Testis (tissue), 2 donors: ENCODE measurements around the gene VIM.

Experiments used
- POLR2A ChIP-seq: fragments of 450-650 bp; IDR thresholded peaks from one replicate; pipeline ENCODE4 v1.6.1; 2017; ENCODE audit warnings: antibody characterized with exemption, mild to moderate bottlenecking, moderate library complexity
- TF ChIP-seq, protein P1 (sequence below), 3 experiments: fragments of 450-650 bp in 2 of 3; fragments of 200-600 bp in 1 of 3; sonication (generic) in 1 of 3; IDR thresholded peaks; one replicate each; pipeline ENCODE4 v1.5.1; 2016 to 2019; ENCODE audit warnings: antibody characterized with exemption in 3 of 3, mild to moderate bottlenecking in 2 of 3, moderate library complexity in 1 of 3

DNA sequence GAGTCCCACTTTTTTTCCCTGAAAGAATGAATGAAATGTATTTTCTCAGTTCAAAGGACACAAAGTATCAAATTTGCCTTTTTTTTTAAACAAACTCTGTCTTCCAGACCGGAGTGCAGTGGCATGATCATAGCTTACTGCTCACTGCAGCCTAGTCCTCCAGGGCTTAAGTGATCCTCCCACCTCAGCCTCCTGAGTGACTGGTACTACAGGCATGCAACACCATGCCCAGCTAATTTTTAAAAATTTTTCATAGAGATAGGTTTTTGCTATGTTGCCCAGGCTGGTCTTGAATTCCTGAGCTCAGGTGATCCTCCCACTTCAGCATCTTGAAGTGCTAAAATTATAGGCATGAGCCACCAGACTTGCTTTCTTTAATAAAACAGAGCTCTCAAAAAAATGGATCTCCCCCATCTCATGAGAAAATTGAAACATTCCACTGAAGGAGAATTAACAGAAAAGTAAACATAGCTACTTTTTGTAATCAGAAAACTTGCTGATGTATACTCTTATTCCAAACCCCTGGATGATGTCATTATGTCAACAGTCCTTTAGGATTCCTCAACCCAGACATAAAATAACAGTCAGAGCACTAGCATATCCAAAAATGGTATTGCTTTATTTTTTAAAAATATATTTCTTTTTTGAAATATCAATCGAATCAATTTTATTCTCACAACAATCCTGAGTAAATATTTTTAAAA is 14.2 kb upstream of the VIM start:
- TF ChIP-seq POLR2A, result no peak
- TF ChIP-seq, protein P1, sequence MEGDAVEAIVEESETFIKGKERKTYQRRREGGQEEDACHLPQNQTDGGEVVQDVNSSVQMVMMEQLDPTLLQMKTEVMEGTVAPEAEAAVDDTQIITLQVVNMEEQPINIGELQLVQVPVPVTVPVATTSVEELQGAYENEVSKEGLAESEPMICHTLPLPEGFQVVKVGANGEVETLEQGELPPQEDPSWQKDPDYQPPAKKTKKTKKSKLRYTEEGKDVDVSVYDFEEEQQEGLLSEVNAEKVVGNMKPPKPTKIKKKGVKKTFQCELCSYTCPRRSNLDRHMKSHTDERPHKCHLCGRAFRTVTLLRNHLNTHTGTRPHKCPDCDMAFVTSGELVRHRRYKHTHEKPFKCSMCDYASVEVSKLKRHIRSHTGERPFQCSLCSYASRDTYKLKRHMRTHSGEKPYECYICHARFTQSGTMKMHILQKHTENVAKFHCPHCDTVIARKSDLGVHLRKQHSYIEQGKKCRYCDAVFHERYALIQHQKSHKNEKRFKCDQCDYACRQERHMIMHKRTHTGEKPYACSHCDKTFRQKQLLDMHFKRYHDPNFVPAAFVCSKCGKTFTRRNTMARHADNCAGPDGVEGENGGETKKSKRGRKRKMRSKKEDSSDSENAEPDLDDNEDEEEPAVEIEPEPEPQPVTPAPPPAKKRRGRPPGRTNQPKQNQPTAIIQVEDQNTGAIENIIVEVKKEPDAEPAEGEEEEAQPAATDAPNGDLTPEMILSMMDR (IDR thresholded peaks at IDR 0.05), result no peak
